Stomach (tissue), 9 donors: ENCODE measurements around the gene THSD4. TPM values are rescaled to one million over a fixed set of nuclear protein-coding genes. Genes with fewer than 3 reads are reported as not detected.

ENCODE experiments used
- DNase-seq, 2 donors: peaks; one replicate each; pipeline versions ENCODE4 v3.0.0 to v3.0.0-alpha.2; 2013 to 2019
- H3K27ac ChIP-seq, 5 donors: fragments of 200-600 bp in 4 of 5; sonication (generic) in 4 of 5; one replicate each; pipeline ENCODE4 v1.5.1; 2013 to 2019; ENCODE audit warnings: mild to moderate bottlenecking in 1 of 5, moderate library complexity in 1 of 5
- H3K27me3 ChIP-seq, 3 donors: fragments of 200-600 bp; sonication (generic); one replicate each; pipeline ENCODE4 v1.5.1; 2017 to 2019; ENCODE audit warnings: mixed run types in 1 of 3
- H3K36me3 ChIP-seq, 4 donors: fragments of 200-600 bp; sonication (generic); 1 replicate in 3 of 4; 2 replicates in 1 of 4; pipeline ENCODE4 v1.5.1; 2016 to 2019
- H3K4me1 ChIP-seq, 4 donors: fragments of 200-600 bp; sonication (generic); one replicate each; pipeline ENCODE4 v1.5.1; 2016 to 2019
- H3K4me3 ChIP-seq, 4 donors: fragments of 200-600 bp; sonication (generic) in 3 of 4; one replicate each; pipeline ENCODE4 v1.5.1; 2016 to 2019; ENCODE audit warnings: mild to moderate bottlenecking in 1 of 4
- H3K9me3 ChIP-seq, 4 donors: fragments of 200-600 bp; sonication (generic); one replicate each; pipeline ENCODE4 v1.5.1; 2016 to 2019
- EP300 ChIP-seq: sonication (generic); formaldehyde crosslinking; IDR thresholded peaks from one replicate; pipeline ENCODE4 v1.6.1; 2017; ENCODE audit warnings: antibody characterized with exemption
- POLR2A ChIP-seq, 4 donors: fragments of 450-650 bp; IDR thresholded peaks; one replicate each; pipeline ENCODE4 v1.6.1; 2016; ENCODE audit warnings: antibody characterized with exemption in 4 of 4, control low read depth in 2 of 4, mild to moderate bottlenecking in 1 of 4, moderate library complexity in 1 of 4
- POLR2AphosphoS5 ChIP-seq, 3 donors: sonication (generic); formaldehyde crosslinking; IDR thresholded peaks; one replicate each; pipeline ENCODE4 v1.6.1; 2016; ENCODE audit warnings: antibody characterized with exemption in 3 of 3
- WGBS, 5 donors: extraction: QIAGEN DNeasy Blood & Tissue Kit in 3 of 5; methylation state at CpG; one replicate each; pipeline versions ENCODE4 v1.1.5 to v1.1.7; 2013 to 2018; 5-methylcytosine and 5-hydroxymethylcytosine counted together
- intact Hi-C: fragments of 100-400 bp; cut with DNase I; formaldehyde crosslinking; loops from one replicate; pipeline ENCODE4 v1.15.1; 2023; ENCODE audit warnings: low total_unique reads
- polyA plus RNA-seq, 3 donors: library from polyadenylated mRNA; stranded (reverse); fragments of 200-250 nt; gene quantifications; one replicate each; pipeline ENCODE4 v1.2.3, GENCODE V29; 2013
- total RNA-seq, 5 donors: library from RNA; depleted of rRNA; stranded (reverse); fragments of >200 nt; gene quantifications; one replicate each; pipeline versions ENCODE4 v1.1.0 to v1.2.3, GENCODE V29; 2014 to 2016
- TF ChIP-seq, protein P1 (sequence below), 7 experiments: fragments of 450-650 bp in 4 of 7; fragments of 200-600 bp in 3 of 7; sonication (generic) in 3 of 7; IDR thresholded peaks; one replicate each; pipeline ENCODE4 v1.5.1; 2016 to 2019; ENCODE audit warnings: antibody characterized with exemption in 7 of 7, control low read depth in 2 of 7, mild to moderate bottlenecking in 1 of 7
- donor health status: healthy with polysubstance abuse.
- donor health status: Bipolar disorder and iron deficiency.
- donor health status: healthy.

Gene THSD4
- total and polyA plus RNA-seq, 8 donors = 1.8 to 79.4 (median 22.0) TPM

GRCh38 chr15:71701808-71702207, 586.5 kb downstream of the THSD4 start:
- H3K27me3 ChIP-seq = no peaks in the 10 kb centered on the region
- TF ChIP-seq EP300 (no peak), POLR2A (IDR thresholded peaks at IDR 0.05) (no peak), POLR2AphosphoS5 (IDR thresholded peaks at IDR 0.05) (no peak)
- TF ChIP-seq, protein P1, sequence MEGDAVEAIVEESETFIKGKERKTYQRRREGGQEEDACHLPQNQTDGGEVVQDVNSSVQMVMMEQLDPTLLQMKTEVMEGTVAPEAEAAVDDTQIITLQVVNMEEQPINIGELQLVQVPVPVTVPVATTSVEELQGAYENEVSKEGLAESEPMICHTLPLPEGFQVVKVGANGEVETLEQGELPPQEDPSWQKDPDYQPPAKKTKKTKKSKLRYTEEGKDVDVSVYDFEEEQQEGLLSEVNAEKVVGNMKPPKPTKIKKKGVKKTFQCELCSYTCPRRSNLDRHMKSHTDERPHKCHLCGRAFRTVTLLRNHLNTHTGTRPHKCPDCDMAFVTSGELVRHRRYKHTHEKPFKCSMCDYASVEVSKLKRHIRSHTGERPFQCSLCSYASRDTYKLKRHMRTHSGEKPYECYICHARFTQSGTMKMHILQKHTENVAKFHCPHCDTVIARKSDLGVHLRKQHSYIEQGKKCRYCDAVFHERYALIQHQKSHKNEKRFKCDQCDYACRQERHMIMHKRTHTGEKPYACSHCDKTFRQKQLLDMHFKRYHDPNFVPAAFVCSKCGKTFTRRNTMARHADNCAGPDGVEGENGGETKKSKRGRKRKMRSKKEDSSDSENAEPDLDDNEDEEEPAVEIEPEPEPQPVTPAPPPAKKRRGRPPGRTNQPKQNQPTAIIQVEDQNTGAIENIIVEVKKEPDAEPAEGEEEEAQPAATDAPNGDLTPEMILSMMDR (IDR thresholded peaks at IDR 0.05) = no peak
- H3K4me1 ChIP-seq = peaks cover 9 to 18% (median 13%) of the 10 kb centered on the region in 4 donors
- DNase-seq = no peak
- no peaks in the 10 kb centered on the region for H3K9me3 ChIP-seq
- 72 to 88% (median 83%) methylated on average over 3 of the region's 3 CpGs for WGBS, 5 donors
- intact Hi-C loops = no loop called here
- H3K27ac ChIP-seq = no peak overlapping the region
- no peaks in the 10 kb centered on the region for H3K36me3 ChIP-seq
- H3K4me3 ChIP-seq = no peak overlapping the region

GRCh38 chr15:71702496-71702895, 587.2 kb downstream of the THSD4 start:
- TF ChIP-seq POLR2AphosphoS5 (IDR thresholded peaks at IDR 0.05) = no peak
- TF ChIP-seq EP300 = no peak
- TF ChIP-seq POLR2A (IDR thresholded peaks at IDR 0.05) = no peak
- TF ChIP-seq, protein P1 (IDR thresholded peaks at IDR 0.05) = no peak

DNA sequence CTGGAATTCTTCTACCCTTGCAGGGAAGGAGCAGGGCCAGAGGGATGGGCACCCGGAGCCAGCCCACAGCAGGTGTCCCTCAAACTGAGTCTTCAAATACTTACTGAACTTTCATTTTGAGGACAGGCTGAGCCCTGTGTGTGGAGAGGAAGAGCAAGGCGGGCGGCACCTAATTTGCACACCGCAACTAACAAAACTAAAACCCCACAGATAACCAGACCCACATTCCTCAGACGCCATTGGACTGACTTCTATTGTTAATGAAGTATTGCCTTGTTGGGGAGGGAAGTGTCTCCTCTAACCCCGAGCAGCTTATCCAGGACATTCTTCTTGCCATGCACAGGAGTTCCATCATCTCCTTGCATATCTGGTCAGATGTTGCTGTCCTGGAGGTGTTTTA, 589.9 kb downstream of the THSD4 start:
- Histone ChIP-seq H3K4me3 (no peak overlapping the region), H3K27me3 (no peaks in the 10 kb centered on the region), H3K4me1 (peaks cover 31 to 52% (median 46%) of the 10 kb centered on the region in 4 donors), H3K27ac (no peak overlapping the region), H3K9me3 (no peaks in the 10 kb centered on the region), H3K36me3 (no peaks in the 10 kb centered on the region)
- TF ChIP-seq EP300 = no peak
- TF ChIP-seq POLR2A (IDR thresholded peaks at IDR 0.05) = no peak
- TF ChIP-seq, protein P1 (IDR thresholded peaks at IDR 0.05) = no peak
- TF ChIP-seq POLR2AphosphoS5 (IDR thresholded peaks at IDR 0.05) = no peak
- intact Hi-C loops = no loop called here
- 74 to 92% (median 87%) methylated on average over 5 to 6 of the region's 6 CpGs for WGBS, 5 donors
- no peak for DNase-seq

More at GRCh38 chr15:71702496-71702895, 587.2 kb downstream of the THSD4 start:
- WGBS, 5 donors = 93 to 98% (median 97%) methylated on average over 2 of the region's 2 CpGs
- Histone ChIP-seq H3K36me3 (no peaks in the 10 kb centered on the region), H3K9me3 (no peaks in the 10 kb centered on the region), H3K4me3 (no peak overlapping the region), H3K27ac (no peak overlapping the region), H3K4me1 (peaks cover 13 to 25% (median 20%) of the 10 kb centered on the region in 4 donors), H3K27me3 (no peaks in the 10 kb centered on the region)
- DNase-seq = no peak
- intact Hi-C loops = no loop called here

- H3K27ac ChIP-seq = peak overlapping the region; percentile 32 to 78 (median 65)
- WGBS, 5 donors = 45 to 57% (median 52%) methylated on average over 9 of the region's 9 CpGs
Measured at GRCh38 chr15:71706461-71707229, 591.4 kb downstream of the THSD4 start.

More at GRCh38 chr15:71706461-71707229, 591.4 kb downstream of the THSD4 start:
- intact Hi-C loops = no loop called here
- Histone ChIP-seq H3K9me3 (no peaks in the 10 kb centered on the region), H3K36me3 (no peaks in the 10 kb centered on the region), H3K4me1 (peaks cover 37 to 57% (median 49%) of the 10 kb centered on the region in 4 donors), H3K27me3 (no peaks in the 10 kb centered on the region), H3K4me3 (no peak overlapping the region)
- TF ChIP-seq POLR2AphosphoS5 (IDR thresholded peaks at IDR 0.05) (no peak), POLR2A (IDR thresholded peaks at IDR 0.05) (no peak), EP300 (no peak)
- TF ChIP-seq, protein P1 (IDR thresholded peaks at IDR 0.05) = no peak
- DNase-seq = no peak
